ENCODE measurements around the gene CCND2. TPM values are rescaled to one million over a fixed set of nuclear protein-coding genes. Genes with fewer than 3 reads are reported as not detected.

The CCND2 gene
- total and polyA plus RNA-seq, 2 of the 4 experiments (the other 2 are of a cell fraction): 1.1 to 2.3 TPM

DNA sequence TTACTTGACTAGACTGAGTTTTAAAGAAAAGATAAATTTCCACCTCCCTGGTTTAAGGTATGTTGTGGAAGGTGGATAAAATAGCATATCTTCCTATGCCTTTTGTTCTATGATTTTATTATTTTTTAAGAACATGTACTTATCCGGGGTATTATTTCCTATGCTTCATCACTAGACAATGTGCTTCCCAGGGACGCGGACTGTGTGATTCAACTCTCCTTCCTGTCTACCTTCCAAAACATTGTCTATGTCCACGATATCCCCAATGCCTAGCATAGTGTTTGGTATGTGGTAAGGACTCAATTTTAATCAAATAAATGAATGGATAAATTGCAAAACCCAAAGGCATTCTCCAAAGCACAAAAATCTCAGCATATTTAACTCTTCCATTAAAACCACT lies 8.3 kb upstream of the CCND2 start:
- Histone ChIP-seq H2BK120ac (ENCODE audit: low read depth, low read length) (no peak overlapping the region), H3K9ac (ENCODE audit: low read depth, low read length) (no peak overlapping the region), H2BK5ac (ENCODE audit: low read depth, low read length, poor library complexity, severe bottlenecking) (no peak overlapping the region), H3K4me1 (ENCODE audit: control insufficient read depth, insufficient read depth, low read length) (no peaks in the 10 kb centered on the region; the same call in 1 of the 2 replicates), H3K23ac (ENCODE audit: low read depth, low read length) (no peak overlapping the region), H3K56ac (ENCODE audit: extremely low read depth, insufficient read depth, low read length) (no peak overlapping the region), H4K20me1 (ENCODE audit: insufficient read depth, low read length) (no peaks in the 10 kb centered on the region), H3K27me3 (ENCODE audit: control insufficient read depth, insufficient read depth, low read length) (peaks cover 54% of the 10 kb centered on the region), H2AK5ac (ENCODE audit: low read depth, low read length) (no peak overlapping the region), H3K4me2 (ENCODE audit: low read depth, low read length) (no peak overlapping the region), H3K18ac (ENCODE audit: low read depth, low read length) (no peak overlapping the region), H3K9me3 (ENCODE audit: control insufficient read depth, insufficient read depth, low read length) (peaks cover 4% of the 10 kb centered on the region), H4K8ac (ENCODE audit: low read depth in 2 of 2, low read length in 2 of 2) (no peak overlapping the region), H3K27ac (ENCODE audit: insufficient read depth, low read length) (no peak overlapping the region), H3K4ac (ENCODE audit: low read depth, low read length) (no peak overlapping the region), H2BK15ac (ENCODE audit: low read depth, low read length) (no peak overlapping the region), H3K4me3 (ENCODE audit: insufficient read depth, low read depth, low read length) (no peak overlapping the region), H3K36me3 (ENCODE audit: control insufficient read depth, insufficient read depth, low read length) (no peaks in the 10 kb centered on the region), H2AK9ac (replicated peaks; ENCODE audit: low read depth, low read length, poor library complexity) (no peak overlapping the region), H2BK20ac (ENCODE audit: low read depth, low read length) (no peak overlapping the region), H4K5ac (ENCODE audit: low read depth, low read length) (no peak overlapping the region), H3K79me1 (ENCODE audit: low read depth in 1 of 2, low read length in 2 of 2) (no peaks in the 10 kb centered on the region), H3K9me1 (ENCODE audit: insufficient read depth, low read length) (no peaks in the 10 kb centered on the region), H3K14ac (replicated peaks; ENCODE audit: low read depth, low read length) (no peak overlapping the region), H2AFZ (replicated peaks; ENCODE audit: low read length, poor library complexity) (no peak overlapping the region), H4K91ac (ENCODE audit: insufficient read depth, low read depth, low read length) (no peak overlapping the region)
- no CpG with 5 or more reads among the region's 4 CpGs for WGBS, 2 experiments (ENCODE audit: extremely low coverage in 2 of 2, insufficient read length in 1 of 2)
- in situ Hi-C loops (cut with MboI; ENCODE audit: low sequenced_read_pairs): no loop called here
- no TSS peak for BruUV-seq (replicated peaks)
- CTCF ChIA-PET: no interaction called here
- intact Hi-C loops (cut with micrococcal nuclease): no loop called here
- dilution Hi-C loops (cut with HindIII; ENCODE audit: low sequenced_read_pairs, unreplicated experiment): no loop called here
- ATAC-seq (ENCODE audit: low read depth) (no peak), DNase-seq (no peak)
- TF ChIP-seq POLR2A (IDR thresholded peaks at IDR 0.05; ENCODE audit: low read depth, low read length): no peak
- POLR2A ChIA-PET (ENCODE audit: unreplicated experiment): no interaction called here

Measured in IMR-90 (cell line).